ENCODE data around the gene CDH4. TPM values are rescaled to one million over a fixed set of nuclear protein-coding genes. Genes with fewer than 3 reads are reported as not detected.

CDH4 gene
- total RNA-seq, 1 experiment from 2014 or later = not detected

- no peak for DNase-seq (ENCODE audit: low read depth, low spot score)
- BruUV-seq (replicated peaks) = no TSS peak
- ChIA-PET CTCF (no interaction called here), POLR2A (no interaction called here)
- intact Hi-C loops (cut with micrococcal nuclease; ENCODE audit: unreplicated experiment) = no loop called here
- Histone ChIP-seq H3K9me3 (ENCODE audit: control insufficient read depth, insufficient read depth, low read depth, low read length) (no peaks in the 10 kb centered on the region), H3K4me1 (ENCODE audit: control insufficient read depth, insufficient read depth, low read length) (no peaks in the 10 kb centered on the region), H3K36me3 (ENCODE audit: control insufficient read depth, insufficient read depth, low read length) (no peaks in the 10 kb centered on the region), H3K27ac (ENCODE audit: low read length) (no peak overlapping the region), H3K27me3 (ENCODE audit: control insufficient read depth, insufficient read depth, low read length) (peaks cover 5% of the 10 kb centered on the region; the same call in 1 of the 2 replicates), H3K4me3 (ENCODE audit: low read depth in 2 of 2, low read length in 2 of 2) (no peak overlapping the region)
- in situ Hi-C loops (cut with HindIII; ENCODE audit: low pct_unique_long_range_greater_than_20kb, low sequenced_read_pairs) = no loop called here
- TF ChIP-seq REST (IDR thresholded peaks at IDR 0.05; ENCODE audit: insufficient read depth in 1 of 2, low read depth in 2 of 2, low read length in 1 of 2) = no peak
- TF ChIP-seq SIN3A (IDR thresholded peaks at IDR 0.05; ENCODE audit: borderline replicate concordance, insufficient read depth, low read depth, low read length) = no peak
- TF ChIP-seq POLR2AphosphoS5 (IDR thresholded peaks at IDR 0.05; ENCODE audit: low read depth, low read length) = no peak
- no peak for TF ChIP-seq CTCF (IDR thresholded peaks at IDR 0.05)
- TF ChIP-seq TCF7L2 (IDR thresholded peaks at IDR 0.05; ENCODE audit: low read depth, low read length) = no peak
- no peak for ATAC-seq
Observed at GRCh38 chr20:61253640-61254511, 1.8 kb downstream of the CDH4 start.

GRCh38 chr20:61254881-61255626 lies 3.0 kb downstream of the CDH4 start:
- in situ Hi-C loops (cut with HindIII; ENCODE audit: low pct_unique_long_range_greater_than_20kb, low sequenced_read_pairs) (no loop called here), intact Hi-C loops (cut with micrococcal nuclease; ENCODE audit: unreplicated experiment) (no loop called here)
- H3K4me3 ChIP-seq (ENCODE audit: low read depth in 2 of 2, low read length in 2 of 2) = no peak overlapping the region
- CTCF ChIA-PET = no interaction called here
- H3K36me3 ChIP-seq (ENCODE audit: control insufficient read depth, insufficient read depth, low read length) = no peaks in the 10 kb centered on the region
- peaks cover under 1% of the 10 kb centered on the region; the same call in 1 of the 2 replicates for H3K27me3 ChIP-seq (ENCODE audit: control insufficient read depth, insufficient read depth, low read length)
- no peak for DNase-seq (ENCODE audit: low read depth, low spot score)
- H3K4me1 ChIP-seq (ENCODE audit: control insufficient read depth, insufficient read depth, low read length) = no peaks in the 10 kb centered on the region
- no peak overlapping the region for H3K27ac ChIP-seq (ENCODE audit: low read length)
- BruUV-seq (replicated peaks) = no TSS peak
- TF ChIP-seq REST (IDR thresholded peaks at IDR 0.05; ENCODE audit: insufficient read depth in 1 of 2, low read depth in 2 of 2, low read length in 1 of 2) (no peak), POLR2AphosphoS5 (IDR thresholded peaks at IDR 0.05; ENCODE audit: low read depth, low read length) (no peak), TCF7L2 (IDR thresholded peaks at IDR 0.05; ENCODE audit: low read depth, low read length) (no peak), SIN3A (IDR thresholded peaks at IDR 0.05; ENCODE audit: borderline replicate concordance, insufficient read depth, low read depth, low read length) (no peak), CTCF (IDR thresholded peaks at IDR 0.05) (no peak)
- H3K9me3 ChIP-seq (ENCODE audit: control insufficient read depth, insufficient read depth, low read depth, low read length) = no peaks in the 10 kb centered on the region
- POLR2A ChIA-PET = no interaction called here
- ATAC-seq = no peak
